HG02759 (cell line): ENCODE results near the gene KEL.
"Not testable (repeated sequence)": the region's sequence is repeated elsewhere in the genome, so short reads cannot be mapped to it uniquely, and the experiment has no call there.

Source experiments
- ATAC-seq: cut with Tn5 transposase; IDR thresholded peaks from one replicate; pipeline ENCODE4 v1.9.1; 2021; ENCODE audit warnings: mild to moderate bottlenecking, moderate library complexity; ENCODE audit not compliant: unreplicated experiment

Gene KEL, protein sequence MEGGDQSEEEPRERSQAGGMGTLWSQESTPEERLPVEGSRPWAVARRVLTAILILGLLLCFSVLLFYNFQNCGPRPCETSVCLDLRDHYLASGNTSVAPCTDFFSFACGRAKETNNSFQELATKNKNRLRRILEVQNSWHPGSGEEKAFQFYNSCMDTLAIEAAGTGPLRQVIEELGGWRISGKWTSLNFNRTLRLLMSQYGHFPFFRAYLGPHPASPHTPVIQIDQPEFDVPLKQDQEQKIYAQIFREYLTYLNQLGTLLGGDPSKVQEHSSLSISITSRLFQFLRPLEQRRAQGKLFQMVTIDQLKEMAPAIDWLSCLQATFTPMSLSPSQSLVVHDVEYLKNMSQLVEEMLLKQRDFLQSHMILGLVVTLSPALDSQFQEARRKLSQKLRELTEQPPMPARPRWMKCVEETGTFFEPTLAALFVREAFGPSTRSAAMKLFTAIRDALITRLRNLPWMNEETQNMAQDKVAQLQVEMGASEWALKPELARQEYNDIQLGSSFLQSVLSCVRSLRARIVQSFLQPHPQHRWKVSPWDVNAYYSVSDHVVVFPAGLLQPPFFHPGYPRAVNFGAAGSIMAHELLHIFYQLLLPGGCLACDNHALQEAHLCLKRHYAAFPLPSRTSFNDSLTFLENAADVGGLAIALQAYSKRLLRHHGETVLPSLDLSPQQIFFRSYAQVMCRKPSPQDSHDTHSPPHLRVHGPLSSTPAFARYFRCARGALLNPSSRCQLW

DNA sequence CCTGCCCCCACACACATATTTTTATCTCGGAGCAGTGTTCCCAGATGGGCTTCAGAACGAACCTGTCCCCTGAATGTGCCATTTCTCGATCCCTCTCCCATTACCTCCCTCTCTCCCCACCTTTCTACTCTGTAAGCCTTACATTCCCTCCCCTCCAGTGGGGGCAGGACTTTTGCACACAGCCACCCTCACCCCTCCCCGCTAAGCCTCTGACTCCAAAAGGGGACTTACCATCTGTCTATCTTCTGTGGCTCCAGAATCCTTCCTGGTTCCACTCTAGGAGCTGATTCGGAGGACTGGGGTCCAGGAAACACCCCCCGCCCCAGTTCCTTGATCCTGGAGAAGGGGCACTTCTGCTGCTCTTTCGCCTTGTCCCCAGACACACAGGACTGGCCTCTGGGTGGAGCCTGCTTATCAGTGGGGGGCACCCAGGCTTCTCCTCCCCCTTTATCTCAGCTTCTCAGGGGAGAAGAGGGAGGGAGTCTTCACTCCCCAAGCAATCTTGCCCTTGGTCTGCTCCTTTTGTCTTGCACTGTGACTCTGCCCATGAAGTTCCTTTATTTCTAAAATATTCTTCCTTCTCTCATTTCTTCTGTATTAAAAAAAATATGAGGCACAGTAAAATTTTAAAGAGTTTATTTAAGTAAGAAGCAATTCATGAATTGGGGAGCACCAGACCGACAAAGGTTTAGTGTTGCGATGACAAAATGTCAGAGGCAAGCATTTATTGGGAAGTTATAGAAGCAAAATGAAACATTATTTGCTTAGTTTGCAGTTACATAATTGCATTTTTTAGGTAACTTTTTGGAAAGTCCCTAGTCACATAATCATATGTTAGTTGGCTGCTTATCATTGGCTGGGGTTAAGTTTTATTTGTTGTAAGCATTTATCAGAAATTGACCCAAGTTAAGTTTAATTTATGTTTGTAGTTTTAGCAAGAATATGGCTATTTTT, at the start of gene KEL:
Gene KEL, minus strand, starts transcription at position 391 of the 954 bp plus-strand sequence. Its CDS starts 157 bp downstream, at position 234.
- ATAC-seq = no peak

DNA sequence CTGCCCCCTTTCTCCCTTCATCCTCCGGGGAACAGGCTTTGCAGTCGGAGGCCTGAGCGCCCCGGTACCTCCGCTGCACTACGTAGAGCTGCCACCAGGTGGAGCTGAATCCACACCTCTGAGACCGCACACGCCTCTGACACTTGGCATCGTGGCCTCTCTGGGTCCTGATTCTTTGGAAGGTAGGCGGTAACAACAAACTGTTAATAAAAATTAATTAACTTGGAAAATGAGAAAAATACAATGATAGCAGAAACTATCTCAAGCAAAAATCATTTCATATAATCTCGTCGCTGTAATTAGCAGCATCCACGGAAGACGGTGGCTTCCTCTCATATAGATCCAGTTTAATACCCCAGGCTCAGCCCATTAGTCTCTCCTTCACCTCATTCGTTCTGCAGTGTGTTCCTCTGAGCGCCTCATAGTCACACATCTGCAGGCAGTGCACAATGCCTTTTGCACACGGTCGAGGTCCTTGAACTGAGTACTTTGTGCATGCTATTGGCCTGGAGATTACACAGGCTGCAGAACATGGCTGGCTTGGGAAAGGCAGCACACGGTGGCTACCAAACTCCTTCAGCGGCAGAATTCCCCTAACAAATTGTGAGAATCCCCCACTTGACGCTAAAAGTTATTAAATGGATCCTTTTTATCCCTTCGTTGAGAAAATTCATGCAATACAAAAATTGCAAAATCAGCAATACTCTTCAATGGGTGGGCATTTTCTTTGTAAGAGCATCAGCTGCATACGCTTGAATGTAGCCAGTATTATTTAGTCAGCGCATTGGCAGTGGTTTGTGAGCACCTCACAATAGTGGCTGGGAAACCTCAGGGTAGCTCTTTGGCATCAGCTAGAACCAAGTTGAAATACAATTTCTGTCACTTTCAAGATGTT, 46.1 kb upstream of the KEL start:
- ATAC-seq = peak; percentile 97

DNA sequence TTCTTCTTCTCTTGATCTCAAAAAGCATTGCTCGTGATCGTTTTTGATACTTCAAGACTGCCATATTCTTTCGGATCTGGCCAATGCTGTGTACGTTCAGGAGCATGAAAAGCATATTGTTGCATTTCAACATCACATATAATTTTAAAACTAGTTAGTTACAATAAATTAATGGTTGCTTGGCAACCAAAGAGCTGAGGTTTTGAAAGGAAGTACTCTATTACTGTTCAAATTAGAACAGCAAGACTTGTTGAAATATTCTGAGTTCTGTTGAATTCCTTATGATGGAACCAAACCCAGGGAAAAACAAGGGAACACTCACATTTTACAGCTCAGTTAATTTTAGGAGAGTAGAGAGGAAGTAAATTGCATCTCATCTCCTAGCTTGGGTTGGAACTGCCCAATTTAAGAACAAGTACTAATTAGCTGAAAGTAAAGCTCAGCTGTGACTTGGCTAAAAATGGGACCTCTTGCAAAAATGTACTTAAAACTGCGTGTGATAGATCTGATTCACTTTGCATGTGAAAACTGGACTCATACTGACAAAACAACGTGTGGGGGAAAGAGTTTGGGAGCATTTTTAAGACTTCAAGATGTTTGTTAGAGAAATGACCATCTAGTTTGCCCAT, 43.6 kb upstream of the KEL start:
- no peak for ATAC-seq

DNA sequence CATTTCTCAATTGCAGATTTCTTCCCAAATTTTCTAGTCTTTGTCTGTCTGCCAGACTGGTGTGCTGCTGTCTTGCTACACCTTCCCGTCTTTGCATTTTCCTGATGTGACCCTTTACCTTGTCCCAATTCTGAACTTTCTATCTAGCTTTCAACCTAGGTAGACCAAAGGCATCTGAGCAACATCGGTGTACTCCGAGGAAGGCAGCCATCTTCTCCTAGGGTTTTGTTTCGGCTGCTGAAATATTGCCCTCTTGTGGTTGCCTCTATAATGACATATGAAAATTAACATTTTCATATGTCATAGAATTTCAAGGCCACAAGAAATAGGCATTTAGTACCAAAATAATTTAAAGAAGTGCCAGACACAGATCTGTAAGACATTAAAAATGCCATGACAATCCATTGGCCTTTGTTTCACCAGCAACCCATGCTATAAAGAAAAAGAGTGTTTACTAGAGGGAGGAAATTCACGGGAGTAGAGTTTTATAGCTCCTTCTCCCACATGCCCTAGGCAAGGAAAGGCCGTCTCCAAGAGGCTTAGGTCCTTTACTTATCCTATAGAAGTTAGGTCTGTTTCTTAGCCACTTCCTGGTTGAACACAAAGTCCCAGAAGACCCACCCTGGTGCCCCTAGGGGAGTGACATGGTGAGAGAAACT, 41.4 kb upstream of the KEL start:
- peak; percentile 46 for ATAC-seq

DNA sequence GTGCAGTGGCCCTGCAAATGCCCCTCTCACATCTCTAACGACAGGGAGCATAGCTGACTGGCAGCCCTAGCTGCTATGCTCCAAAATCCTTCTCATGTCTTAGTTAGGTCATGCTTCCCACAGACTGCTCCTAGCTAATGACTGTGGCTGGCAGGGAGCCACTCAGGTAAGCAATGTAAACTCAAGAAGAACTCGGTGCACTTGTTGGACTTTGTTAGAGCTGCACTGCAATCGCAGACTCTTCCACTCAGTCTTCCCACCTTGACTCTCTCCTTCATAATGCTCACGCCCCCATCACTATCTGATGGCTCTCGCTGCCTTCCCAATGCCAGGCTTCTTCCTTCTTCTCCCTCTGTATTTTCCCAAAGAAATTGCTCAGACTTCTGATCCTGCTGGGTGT, 40.7 kb upstream of the KEL start:
- no peak for ATAC-seq

DNA sequence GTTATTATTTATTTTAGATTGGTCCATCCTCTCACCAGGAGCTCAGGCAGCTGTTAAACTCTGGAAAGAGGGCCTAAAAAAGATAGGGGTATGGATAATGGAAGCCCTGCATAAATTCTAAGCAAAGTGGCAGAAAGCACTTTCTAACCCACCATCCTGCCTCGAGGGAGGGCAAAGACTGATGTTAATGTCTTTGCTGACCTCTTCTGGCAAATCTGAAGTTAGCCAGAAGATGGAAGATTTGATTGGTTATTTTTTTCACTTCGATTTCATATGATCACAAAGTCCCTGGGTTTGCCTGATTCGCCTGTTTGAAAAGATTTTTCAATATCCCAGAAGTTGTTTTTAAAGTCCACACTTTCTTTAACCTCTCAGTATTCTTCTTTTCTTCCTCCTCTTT, 39.9 kb upstream of the KEL start:
- no peak for ATAC-seq

DNA sequence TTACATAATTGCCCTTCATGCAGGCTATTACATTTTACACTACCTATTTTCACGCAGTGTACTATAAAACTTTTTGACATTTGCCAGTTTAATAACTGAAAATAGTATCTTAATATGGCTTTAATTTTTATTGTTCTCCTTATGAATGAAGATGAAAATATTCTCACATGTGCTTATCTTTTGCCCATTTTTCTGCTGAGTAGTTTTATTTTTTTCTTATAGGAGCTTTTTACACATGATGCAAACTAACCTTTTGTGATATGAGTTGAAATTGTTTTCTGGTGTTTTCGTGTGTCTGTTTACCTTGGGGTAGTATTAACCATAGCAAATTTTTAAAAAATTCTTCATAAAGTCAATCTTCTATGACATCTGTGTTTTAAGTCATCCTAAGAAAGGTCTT, 38.5 kb upstream of the KEL start:
- ATAC-seq = no peak

DNA sequence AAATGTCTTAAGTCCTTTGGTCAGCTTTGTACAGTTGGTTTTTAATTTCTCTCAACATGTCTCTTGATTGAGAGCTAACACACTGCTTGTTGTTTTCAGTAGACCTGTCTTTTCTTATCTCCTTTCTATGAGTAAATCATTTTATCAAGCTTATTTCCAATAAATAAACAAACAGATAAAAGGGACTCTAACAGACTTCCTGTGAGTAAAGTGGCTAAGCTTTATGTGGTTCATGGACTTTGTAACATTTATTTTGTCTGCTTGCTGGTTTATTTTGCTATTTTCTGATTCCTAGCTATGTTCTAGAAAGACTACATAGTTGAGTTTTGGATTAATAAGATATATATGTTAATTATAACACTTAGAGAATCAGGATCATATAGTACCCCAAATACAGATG, 37.6 kb upstream of the KEL start:
- no peak for ATAC-seq

DNA sequence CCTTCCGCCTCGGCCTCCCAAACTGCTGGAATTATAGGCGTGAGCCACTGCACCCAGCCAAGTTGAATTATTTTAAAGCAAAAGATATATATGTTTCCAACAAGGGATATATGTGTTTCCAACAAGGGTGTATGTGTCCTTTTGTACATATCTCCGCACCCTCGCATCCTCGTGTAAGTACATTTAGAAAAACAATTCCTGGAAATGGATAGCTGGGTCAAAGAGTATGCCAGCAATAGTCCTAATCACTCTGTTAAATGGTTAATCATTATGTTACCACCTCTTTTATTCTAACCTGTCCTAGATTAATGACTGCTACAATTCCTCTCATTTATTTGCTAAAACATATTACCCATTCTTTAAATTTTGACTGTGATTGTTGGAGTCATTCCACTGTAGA, 36.8 kb upstream of the KEL start:
- no peak for ATAC-seq

DNA sequence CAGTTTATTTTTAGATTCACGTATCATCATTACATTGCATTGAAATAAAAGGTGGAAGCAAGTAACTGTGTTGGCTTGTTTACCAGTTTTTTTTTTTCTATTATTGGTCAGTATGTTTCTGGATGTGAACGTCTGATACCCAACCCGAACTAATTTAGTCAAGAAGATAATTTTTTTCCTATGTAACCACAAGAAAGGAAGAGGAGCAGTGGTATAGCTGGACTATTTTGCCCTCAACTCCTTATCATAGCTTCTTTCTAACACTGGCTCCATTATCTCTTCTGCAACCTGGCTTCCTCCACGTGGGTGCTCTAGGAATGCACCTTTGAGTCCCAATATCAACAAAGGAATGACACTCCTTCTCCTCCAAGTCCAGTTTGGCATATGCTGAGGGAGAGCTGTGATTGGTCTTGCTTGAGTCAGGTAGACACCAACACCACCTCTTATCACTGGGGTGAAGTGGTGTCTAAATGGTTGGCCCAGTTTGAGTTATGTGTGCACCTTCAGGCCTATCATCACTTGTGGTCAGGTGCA, 35.4 kb upstream of the KEL start:
- no peak for ATAC-seq

DNA sequence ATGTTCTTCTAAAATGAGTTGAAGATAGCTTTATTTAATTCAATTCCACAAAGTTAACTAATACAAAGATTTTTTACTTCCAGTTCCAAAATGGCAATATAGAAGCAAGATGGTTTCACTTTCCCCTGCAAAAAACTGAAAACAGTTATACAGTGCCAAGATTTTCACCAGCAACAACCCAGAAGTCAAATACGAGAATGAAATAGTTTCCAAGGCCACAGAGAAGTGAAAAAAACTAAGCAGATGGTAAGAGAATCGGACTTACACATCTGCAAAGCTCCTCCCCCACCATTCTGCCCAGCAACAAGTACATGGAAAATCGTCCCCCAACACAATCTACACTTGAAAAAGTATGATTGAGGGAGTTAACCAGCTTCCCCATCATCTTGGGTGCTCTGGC, 30.3 kb upstream of the KEL start:
- ATAC-seq = no peak

DNA sequence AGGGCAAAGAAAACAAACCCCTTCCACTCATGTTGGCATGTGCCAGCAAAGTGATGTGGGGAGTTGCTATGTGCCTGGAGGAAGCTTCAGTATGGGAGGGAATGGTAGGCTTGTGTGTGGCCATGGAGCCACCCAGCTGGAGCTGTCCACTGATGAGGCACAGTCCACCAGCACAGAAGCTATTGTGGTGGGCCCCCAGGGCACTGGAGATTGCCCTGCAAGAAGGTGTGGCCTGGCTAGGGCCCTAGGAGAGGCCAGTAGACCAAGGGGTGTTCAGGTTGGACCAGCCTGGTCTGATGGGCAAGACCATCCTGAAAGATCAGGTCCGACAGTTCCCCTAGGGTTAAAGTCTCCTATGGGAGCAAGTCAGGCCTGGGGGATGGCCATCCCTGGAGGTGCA, 22.1 kb upstream of the KEL start:
- no peak for ATAC-seq

DNA sequence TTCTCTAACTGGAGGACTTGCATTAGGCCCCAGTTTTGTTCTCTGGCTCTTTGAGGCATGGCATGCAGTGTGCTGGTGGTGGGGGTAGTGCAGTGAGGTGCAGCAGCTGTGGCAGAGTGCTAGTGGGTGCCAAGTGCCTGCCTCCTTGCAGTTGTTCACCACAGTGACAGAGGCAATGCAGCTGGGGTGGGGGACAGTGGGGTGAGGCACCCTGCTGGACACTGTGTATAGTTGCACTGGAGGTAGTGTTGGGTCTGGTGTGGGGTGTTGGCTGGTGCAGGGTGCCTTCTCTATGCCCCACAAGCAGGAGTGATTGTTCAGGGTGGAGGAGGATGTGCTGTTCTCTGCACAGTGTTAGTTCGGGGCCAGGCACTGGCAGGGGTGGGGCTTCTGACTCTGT, 21.7 kb upstream of the KEL start:
- no peak for ATAC-seq

DNA sequence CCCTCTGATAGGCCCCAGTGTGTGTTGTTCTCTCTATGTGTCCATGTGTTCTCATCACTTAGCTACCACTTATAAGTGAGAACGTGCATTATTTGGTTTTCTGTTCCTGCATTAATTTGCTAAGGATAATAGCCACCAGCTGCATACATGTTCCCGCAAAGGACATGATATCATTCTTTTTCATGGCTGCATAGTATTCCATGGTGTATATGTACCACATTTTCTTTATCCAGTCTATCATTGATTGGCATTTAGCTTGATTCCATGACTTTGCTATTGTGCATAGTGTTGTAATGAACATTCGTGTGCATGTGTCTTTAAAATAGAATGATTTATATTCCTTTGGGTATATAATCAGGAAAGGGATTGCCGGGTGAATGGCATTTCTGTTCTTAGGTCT, 16.2 kb upstream of the KEL start:
- not testable (repeated sequence) for ATAC-seq

DNA sequence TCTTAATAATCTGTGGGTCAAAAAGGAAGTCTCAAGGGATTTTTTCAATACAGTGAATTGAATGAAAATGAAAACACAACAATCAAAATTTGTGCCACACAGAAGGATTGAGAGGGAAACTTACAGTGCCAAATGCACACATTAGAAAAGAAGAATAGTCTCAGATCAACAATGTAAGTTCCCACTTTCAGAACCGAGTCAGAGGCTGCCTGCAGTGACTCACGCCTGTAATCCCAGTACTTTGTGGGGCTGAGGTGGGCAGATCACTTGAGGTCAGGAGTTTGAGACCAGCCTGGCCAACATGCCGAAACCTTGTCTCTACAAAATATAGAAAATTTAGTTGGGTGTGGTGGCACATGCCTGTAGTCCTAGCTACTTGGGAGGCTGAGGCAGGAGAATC, 12.5 kb upstream of the KEL start:
- no peak for ATAC-seq

DNA sequence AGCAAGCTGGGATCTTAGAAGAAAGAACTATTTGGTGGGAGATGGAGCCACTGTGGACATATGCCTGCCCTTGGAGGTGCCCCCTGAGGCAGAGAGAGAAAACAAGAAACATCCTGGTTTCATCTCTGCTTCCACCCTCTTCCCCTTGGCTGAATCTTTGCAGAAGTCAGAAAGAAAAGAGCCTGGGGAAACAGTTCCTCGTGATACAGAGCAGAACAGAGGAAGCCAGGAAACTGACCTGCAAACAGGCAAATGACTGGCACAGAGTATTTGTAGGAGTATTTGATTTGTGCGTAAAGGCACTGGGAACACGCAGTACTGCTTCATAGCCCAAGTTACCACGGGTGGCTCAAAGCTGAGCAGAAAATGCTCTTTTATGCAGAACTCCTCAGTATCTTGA, 7.0 kb upstream of the KEL start:
- ATAC-seq = no peak

DNA sequence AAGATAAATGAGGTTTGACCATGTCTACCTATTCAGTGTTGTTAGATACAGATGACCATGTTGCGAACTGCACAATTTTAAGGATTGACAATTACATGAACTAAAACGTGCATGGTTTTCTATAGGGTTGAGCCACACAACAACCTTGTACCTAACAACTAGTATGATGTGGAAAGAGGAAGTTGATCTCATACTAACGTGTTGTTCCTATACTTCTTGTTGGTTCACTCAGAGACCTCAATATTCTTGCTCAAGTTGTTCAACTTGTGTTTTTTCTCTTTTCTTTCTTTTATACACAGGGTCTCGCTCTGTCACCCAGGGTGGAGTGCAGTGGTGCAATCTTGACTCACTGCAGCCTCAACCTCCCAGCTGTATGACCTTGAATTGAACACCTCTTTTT, 6.1 kb upstream of the KEL start:
- no peak for ATAC-seq

DNA sequence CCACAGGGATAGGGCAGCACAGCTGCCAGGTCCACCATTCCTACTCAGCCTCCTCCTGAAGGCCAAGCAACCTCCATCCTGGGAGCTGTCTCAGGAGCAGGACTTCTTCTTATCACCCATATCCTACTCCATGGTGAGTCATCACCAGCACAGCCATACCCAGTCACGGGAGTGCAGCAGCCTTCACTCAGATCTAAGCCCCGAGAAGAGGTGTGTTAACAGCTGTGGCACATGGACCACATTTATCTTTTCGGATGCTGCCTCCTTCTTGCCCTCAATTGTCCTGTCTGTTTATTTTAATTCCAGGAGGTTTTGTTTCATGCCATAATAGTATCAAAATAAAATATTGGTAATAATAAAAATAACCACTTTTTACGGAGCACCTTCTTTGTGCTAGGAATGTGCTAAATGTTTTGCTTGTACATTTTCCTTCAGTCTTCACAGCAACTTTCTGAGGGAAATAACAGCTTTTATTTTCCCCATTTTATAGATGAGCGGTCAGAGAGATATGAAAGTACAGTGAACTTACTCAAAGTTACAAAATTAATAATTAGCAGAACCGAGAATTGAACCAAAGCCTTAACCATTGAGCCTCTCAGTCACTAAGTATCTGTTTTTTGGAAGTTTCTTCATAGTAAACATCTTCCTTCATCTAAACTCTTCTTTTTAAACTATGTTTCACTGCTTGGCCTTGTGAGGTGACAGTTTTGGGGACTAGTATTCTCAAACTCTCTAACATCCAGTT, 2.5 kb upstream of the KEL start:
- ATAC-seq = peak; percentile 44
